BJ (cell line): ENCODE measurements around the gene PALD1. TPM values are rescaled to one million over a fixed set of nuclear protein-coding genes. Genes with fewer than 3 reads are reported as not detected.

Experiments used
- CTCF ChIA-PET: fragments of 350-600 bp; formaldehyde crosslinking; extraction: SDS; loops from one replicate; lab custom pipeline; 2021; ENCODE audit warnings: antibody characterized with exemption, inconsistent platforms; lab: Yijun Ruan, JAX
- POLR2A ChIA-PET: fragments of 300-600 bp; sonication (Branson Sonifier 250); formaldehyde crosslinking; extraction: SDS; loops from one replicate; lab custom pipeline; 2021; ENCODE audit warnings: antibody characterized with exemption; lab: Charles Lee
- DNase-seq: peaks from one replicate; pipeline ENCODE4 v3.0.0-alpha.2; 2011; ENCODE audit warnings: low read depth
- H3K27me3 ChIP-seq: 2 replicates; pipeline ENCODE4 v1.6.0; 2011; ENCODE audit warnings: low read length; ENCODE audit not compliant: control insufficient read depth, insufficient read depth
- H3K36me3 ChIP-seq: 2 replicates; pipeline ENCODE4 v1.5.1; 2011; ENCODE audit warnings: low read length; ENCODE audit not compliant: control insufficient read depth, insufficient read depth
- H3K4me3 ChIP-seq: 2 replicates; pipeline ENCODE4 v1.5.1; 2011; ENCODE audit warnings: low read depth, mild to moderate bottlenecking, control low read depth, low read length
- polyA plus RNA-seq: library from polyadenylated mRNA; depleted of rRNA; stranded (reverse); fragments of >200 nt; gene quantifications from 2 replicates; pipeline ENCODE4 v1.2.3, GENCODE V29; 2011
- TF ChIP-seq, protein P1 (sequence below): IDR thresholded peaks from 2 replicates; pipeline ENCODE4 v1.5.1; 2011; ENCODE audit warnings: low read depth, mild to moderate bottlenecking, control low read depth, inconsistent platforms, low read length, moderate library complexity; ENCODE audit not compliant: insufficient read depth

PALD1 gene
- polyA plus RNA-seq, 1 experiment = 0.10 TPM

DNA sequence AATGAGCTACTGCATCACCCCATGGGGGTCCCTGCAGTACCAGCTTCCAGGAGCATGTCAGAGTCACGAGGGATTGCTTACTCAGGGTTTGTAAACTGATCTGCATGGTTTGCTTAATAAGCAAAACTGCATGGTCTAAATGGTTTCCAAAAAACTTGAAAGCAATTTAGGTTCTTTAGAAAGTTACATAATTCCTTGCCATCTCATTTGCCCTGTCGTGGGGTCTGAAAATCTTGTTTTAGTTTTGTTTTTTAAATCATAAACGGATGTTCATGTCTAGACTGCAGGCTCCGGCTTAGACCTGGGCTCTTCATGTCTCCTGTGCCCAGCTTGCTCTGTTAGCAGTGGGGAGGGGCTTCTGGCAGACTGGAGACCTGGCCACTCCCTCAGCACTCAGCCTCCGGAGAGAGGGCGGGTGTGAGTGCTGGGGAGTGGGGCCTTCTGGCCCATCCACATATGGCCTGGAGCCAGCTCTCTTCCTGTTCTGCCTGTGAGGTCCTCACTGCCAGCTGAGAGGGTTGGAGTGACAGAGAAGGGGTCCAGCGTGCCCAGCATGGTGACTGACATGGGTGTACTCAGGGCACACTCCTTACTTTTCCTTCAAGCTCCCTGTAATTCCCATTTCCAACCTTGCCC lies 106.5 kb downstream of the PALD1 start:
- Histone ChIP-seq H3K27me3 (peaks cover 11% of the 10 kb centered on the region), H3K4me3 (no peak overlapping the region), H3K36me3 (no peaks in the 10 kb centered on the region)
- POLR2A ChIA-PET = no interaction called here
- TF ChIP-seq, protein P1, sequence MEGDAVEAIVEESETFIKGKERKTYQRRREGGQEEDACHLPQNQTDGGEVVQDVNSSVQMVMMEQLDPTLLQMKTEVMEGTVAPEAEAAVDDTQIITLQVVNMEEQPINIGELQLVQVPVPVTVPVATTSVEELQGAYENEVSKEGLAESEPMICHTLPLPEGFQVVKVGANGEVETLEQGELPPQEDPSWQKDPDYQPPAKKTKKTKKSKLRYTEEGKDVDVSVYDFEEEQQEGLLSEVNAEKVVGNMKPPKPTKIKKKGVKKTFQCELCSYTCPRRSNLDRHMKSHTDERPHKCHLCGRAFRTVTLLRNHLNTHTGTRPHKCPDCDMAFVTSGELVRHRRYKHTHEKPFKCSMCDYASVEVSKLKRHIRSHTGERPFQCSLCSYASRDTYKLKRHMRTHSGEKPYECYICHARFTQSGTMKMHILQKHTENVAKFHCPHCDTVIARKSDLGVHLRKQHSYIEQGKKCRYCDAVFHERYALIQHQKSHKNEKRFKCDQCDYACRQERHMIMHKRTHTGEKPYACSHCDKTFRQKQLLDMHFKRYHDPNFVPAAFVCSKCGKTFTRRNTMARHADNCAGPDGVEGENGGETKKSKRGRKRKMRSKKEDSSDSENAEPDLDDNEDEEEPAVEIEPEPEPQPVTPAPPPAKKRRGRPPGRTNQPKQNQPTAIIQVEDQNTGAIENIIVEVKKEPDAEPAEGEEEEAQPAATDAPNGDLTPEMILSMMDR = no peak
- CTCF ChIA-PET = interaction anchor here (0.5 to 1.4 kb wide), 5 partner anchors 9 to 174 kb away, joined by 3 to 4 read pairs (median 3); no protein-coding TSS in a partner anchor
- no peak for DNase-seq

DNA sequence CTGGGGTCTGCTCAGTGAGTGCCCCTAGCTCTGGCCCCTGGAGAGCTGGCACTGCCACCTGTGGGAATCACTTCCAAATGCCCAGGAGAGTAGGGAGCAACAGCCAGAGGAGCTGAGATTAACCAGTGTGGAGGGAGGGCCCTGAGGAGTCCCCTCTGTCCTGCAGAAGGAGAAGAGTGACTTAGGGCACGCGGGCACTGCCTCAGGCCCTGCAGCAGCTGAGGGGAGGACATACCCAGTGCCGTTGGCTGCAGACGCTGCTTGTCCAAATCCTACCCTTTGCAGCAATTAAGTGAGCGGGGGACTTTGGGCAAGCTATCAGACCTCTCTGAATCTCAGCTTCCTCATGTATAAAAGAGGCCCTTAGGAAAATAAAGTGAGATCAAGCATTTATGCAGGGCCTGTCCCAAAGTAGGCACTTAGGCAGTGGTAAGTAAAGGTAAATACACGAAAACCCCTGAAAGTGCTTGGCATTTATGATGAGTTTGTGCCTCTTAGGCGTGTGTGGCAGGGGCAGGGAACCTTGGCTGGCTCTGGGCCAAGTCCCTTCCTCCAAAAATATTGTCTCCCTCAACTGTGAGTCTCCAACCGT lies 107.1 kb downstream of the PALD1 start:
- ChIA-PET CTCF (interaction anchor here (0.5 to 1.4 kb wide), 6 partner anchors 8 to 173 kb away, joined by 3 to 4 read pairs (median 4); no protein-coding TSS in a partner anchor), POLR2A (no interaction called here)
- TF ChIP-seq, protein P1 = no peak
- Histone ChIP-seq H3K4me3 (no peak overlapping the region), H3K36me3 (no peaks in the 10 kb centered on the region), H3K27me3 (peaks cover 13% of the 10 kb centered on the region)
- no peak for DNase-seq

DNA sequence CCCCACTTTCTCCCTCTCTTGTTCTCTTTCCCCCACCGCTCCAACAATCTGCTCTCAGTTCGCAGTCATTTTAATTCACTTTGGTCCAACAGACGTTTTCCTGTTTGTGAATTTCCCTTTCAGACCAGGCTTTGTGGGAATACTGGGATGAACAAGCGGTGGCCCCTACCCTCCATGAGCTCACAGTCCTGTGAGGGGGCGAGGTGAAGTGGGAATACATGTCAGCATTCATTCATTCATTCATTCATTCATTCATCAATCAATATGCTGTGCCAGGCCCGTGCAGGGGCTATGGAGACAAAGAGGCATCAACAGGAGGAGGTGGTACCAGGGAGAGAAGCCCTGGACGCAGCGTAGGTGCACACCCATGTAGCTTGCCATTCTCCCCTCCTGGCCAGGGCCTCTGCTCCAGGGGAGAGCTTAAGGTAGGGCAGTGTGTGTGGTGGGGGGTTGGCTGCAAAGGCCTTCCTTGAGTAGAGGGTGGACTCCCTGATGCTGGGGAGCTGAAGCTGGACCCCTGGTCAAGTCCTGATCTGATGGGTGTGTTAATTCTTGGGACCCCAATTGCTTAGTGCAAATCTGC lies 107.9 kb downstream of the PALD1 start:
- TF ChIP-seq, protein P1 = no peak
- Histone ChIP-seq H3K27me3 (peaks cover 18% of the 10 kb centered on the region), H3K4me3 (no peak overlapping the region), H3K36me3 (no peaks in the 10 kb centered on the region)
- CTCF ChIA-PET = interaction anchor here (1.0 to 1.1 kb wide), 2 partner anchors 9 to 36 kb away, joined by 3 to 4 read pairs; no protein-coding TSS in a partner anchor
- POLR2A ChIA-PET = no interaction called here
- DNase-seq = no peak

DNA sequence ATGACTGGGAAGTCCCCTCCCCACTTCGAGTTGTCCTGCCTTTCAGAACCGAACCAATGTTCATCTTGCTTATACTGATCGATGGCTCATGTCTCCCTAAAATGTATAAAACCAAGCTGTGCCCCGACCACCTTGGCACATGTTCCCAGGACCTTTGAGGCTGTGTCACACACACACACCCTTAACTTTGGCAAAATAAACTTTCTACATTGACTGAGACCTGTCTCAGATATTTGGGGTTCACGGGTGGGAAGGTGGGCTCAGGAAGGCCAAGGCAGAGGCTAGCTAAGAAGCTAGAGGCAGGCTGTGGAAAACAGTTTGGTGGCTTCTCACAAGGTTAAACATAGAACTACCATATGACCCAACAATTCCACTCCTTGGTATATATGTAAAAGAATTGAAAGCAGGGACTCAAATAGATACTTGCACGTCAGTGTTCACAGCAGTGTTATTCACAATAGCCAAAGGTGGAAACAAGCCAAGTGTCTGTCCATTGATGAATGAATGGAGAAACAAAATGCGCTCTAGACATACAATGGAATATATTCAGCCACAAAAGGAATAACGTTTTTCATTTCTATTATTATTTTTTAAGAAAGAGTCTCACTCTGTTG lies 108.6 kb downstream of the PALD1 start:
- no peak for DNase-seq
- H3K4me3 ChIP-seq = no peak overlapping the region
- H3K27me3 ChIP-seq = peaks cover 16% of the 10 kb centered on the region
- CTCF ChIA-PET = no interaction called here
- TF ChIP-seq, protein P1 = no peak
- no peaks in the 10 kb centered on the region for H3K36me3 ChIP-seq
- POLR2A ChIA-PET = no interaction called here

DNA sequence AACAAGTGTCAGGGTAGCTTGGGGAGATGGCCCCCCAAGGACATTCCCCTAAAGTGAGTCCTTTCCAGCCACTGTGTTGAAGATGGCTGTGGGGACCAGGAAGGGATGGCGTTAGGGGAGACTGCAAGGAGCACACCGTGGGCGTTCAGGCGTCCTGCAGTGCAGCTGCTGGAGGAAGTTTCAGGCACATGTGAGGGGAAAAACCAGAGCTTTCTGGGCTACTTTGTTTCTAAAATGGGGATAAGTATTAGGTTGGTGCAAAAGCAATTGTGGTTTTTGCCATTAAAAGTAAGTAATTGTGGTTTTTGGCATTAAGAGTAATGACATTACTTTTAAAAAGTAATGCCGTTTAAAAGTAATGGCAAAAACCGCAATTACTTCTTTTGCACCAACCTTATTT lies 109.7 kb downstream of the PALD1 start:
- POLR2A ChIA-PET = no interaction called here

More for the DNA sequence above, 109.7 kb downstream of the PALD1 start:
- peaks cover 19% of the 10 kb centered on the region for H3K27me3 ChIP-seq
- no peaks in the 10 kb centered on the region for H3K36me3 ChIP-seq
- TF ChIP-seq, protein P1 = no peak
- DNase-seq = no peak
- CTCF ChIA-PET = interaction anchor here (0.7 kb wide), 1 partner anchor 1180 kb away, joined by 3 read pairs; no protein-coding TSS in a partner anchor
- H3K4me3 ChIP-seq = no peak overlapping the region
